ENCODE measurements around the gene HAO2.

HAO2 gene

GRCh38 chr1:119361620-119362344 is 6.8 kb upstream of the HAO2 start:
- no peaks in the 10 kb centered on the region for H3K4me1 ChIP-seq (ENCODE audit: control insufficient read depth in 1 of 2, insufficient read depth in 2 of 2, low read length in 2 of 2)
- no peaks in the 10 kb centered on the region for H3K36me3 ChIP-seq (ENCODE audit: control insufficient read depth in 1 of 2, insufficient read depth in 2 of 2, low read length in 2 of 2)
- peaks cover 4 to 5% of the 10 kb centered on the region in 2 donors for H3K27me3 ChIP-seq (ENCODE audit: control insufficient read depth in 1 of 2, insufficient read depth in 2 of 2, low read length in 2 of 2)
- no peak overlapping the region for H3K27ac ChIP-seq (ENCODE audit: low read depth, low read length)
- H3K4me3 ChIP-seq (ENCODE audit: low read depth in 1 of 2, low read length in 2 of 2), result no peak overlapping the region
- no peak overlapping the region for H3K9ac ChIP-seq (ENCODE audit: low read depth in 1 of 2, low read length in 2 of 2)
- H3K9me3 ChIP-seq (ENCODE audit: control insufficient read depth in 1 of 2, low read length in 2 of 2), result no peaks in the 10 kb centered on the region

- Histone ChIP-seq H3K27me3 (ENCODE audit: control insufficient read depth in 1 of 2, insufficient read depth in 2 of 2, low read length in 2 of 2) (peaks cover 4 to 5% of the 10 kb centered on the region in 2 donors), H3K36me3 (ENCODE audit: control insufficient read depth in 1 of 2, insufficient read depth in 2 of 2, low read length in 2 of 2) (no peaks in the 10 kb centered on the region), H3K27ac (ENCODE audit: low read depth, low read length) (no peak overlapping the region), H3K9ac (ENCODE audit: low read depth in 1 of 2, low read length in 2 of 2) (no peak overlapping the region), H3K9me3 (ENCODE audit: control insufficient read depth in 1 of 2, low read length in 2 of 2) (no peaks in the 10 kb centered on the region), H3K4me1 (ENCODE audit: control insufficient read depth in 1 of 2, insufficient read depth in 2 of 2, low read length in 2 of 2) (no peaks in the 10 kb centered on the region), H3K4me3 (ENCODE audit: low read depth in 1 of 2, low read length in 2 of 2) (no peak overlapping the region)
Observed at GRCh38 chr1:119363162-119363561, 5.4 kb upstream of the HAO2 start.

GRCh38 chr1:119364640-119365039 is 3.9 kb upstream of the HAO2 start:
- Histone ChIP-seq H3K9me3 (ENCODE audit: control insufficient read depth in 1 of 2, low read length in 2 of 2) (no peaks in the 10 kb centered on the region), H3K4me1 (ENCODE audit: control insufficient read depth in 1 of 2, insufficient read depth in 2 of 2, low read length in 2 of 2) (no peaks in the 10 kb centered on the region), H3K27me3 (ENCODE audit: control insufficient read depth in 1 of 2, insufficient read depth in 2 of 2, low read length in 2 of 2) (peaks cover 4 to 5% of the 10 kb centered on the region in 2 donors), H3K27ac (ENCODE audit: low read depth, low read length) (no peak overlapping the region), H3K9ac (ENCODE audit: low read depth in 1 of 2, low read length in 2 of 2) (no peak overlapping the region), H3K36me3 (ENCODE audit: control insufficient read depth in 1 of 2, insufficient read depth in 2 of 2, low read length in 2 of 2) (no peaks in the 10 kb centered on the region), H3K4me3 (ENCODE audit: low read depth in 1 of 2, low read length in 2 of 2) (no peak overlapping the region)

GRCh38 chr1:119366424-119366823 is 2.2 kb upstream of the HAO2 start:
- H3K36me3 ChIP-seq (ENCODE audit: control insufficient read depth in 1 of 2, insufficient read depth in 2 of 2, low read length in 2 of 2), result no peaks in the 10 kb centered on the region
- H3K9ac ChIP-seq (ENCODE audit: low read depth in 1 of 2, low read length in 2 of 2), result no peak overlapping the region
- no peaks in the 10 kb centered on the region for H3K9me3 ChIP-seq (ENCODE audit: control insufficient read depth in 1 of 2, low read length in 2 of 2)
- no peak overlapping the region for H3K27ac ChIP-seq (ENCODE audit: low read depth, low read length)
- H3K27me3 ChIP-seq (ENCODE audit: control insufficient read depth in 1 of 2, insufficient read depth in 2 of 2, low read length in 2 of 2), result peaks cover 0 to 5% of the 10 kb centered on the region in 2 donors
- no peak overlapping the region for H3K4me3 ChIP-seq (ENCODE audit: low read depth in 1 of 2, low read length in 2 of 2)
- no peaks in the 10 kb centered on the region for H3K4me1 ChIP-seq (ENCODE audit: control insufficient read depth in 1 of 2, insufficient read depth in 2 of 2, low read length in 2 of 2)

- H3K27me3 ChIP-seq (ENCODE audit: control insufficient read depth in 1 of 2, insufficient read depth in 2 of 2, low read length in 2 of 2), result no peaks in the 10 kb centered on the region
- no peak overlapping the region for H3K9ac ChIP-seq (ENCODE audit: low read depth in 1 of 2, low read length in 2 of 2)
- no peaks in the 10 kb centered on the region for H3K36me3 ChIP-seq (ENCODE audit: control insufficient read depth in 1 of 2, insufficient read depth in 2 of 2, low read length in 2 of 2)
- H3K4me3 ChIP-seq (ENCODE audit: low read depth in 1 of 2, low read length in 2 of 2), result no peak overlapping the region
- H3K4me1 ChIP-seq (ENCODE audit: control insufficient read depth in 1 of 2, insufficient read depth in 2 of 2, low read length in 2 of 2), result peaks cover 0 to 6% of the 10 kb centered on the region in 2 donors
- no peaks in the 10 kb centered on the region for H3K9me3 ChIP-seq (ENCODE audit: control insufficient read depth in 1 of 2, low read length in 2 of 2)
- no peak overlapping the region for H3K27ac ChIP-seq (ENCODE audit: low read depth, low read length)
Observed at GRCh38 chr1:119367432-119368124, 1.0 kb upstream of the HAO2 start.

- no peaks in the 10 kb centered on the region for H3K9me3 ChIP-seq (ENCODE audit: control insufficient read depth in 1 of 2, low read length in 2 of 2)
- H3K9ac ChIP-seq (ENCODE audit: low read depth in 1 of 2, low read length in 2 of 2), result no peak overlapping the region
- H3K27me3 ChIP-seq (ENCODE audit: control insufficient read depth in 1 of 2, insufficient read depth in 2 of 2, low read length in 2 of 2), result no peaks in the 10 kb centered on the region
- H3K4me3 ChIP-seq (ENCODE audit: low read depth in 1 of 2, low read length in 2 of 2), result no peak overlapping the region
- H3K36me3 ChIP-seq (ENCODE audit: control insufficient read depth in 1 of 2, insufficient read depth in 2 of 2, low read length in 2 of 2), result no peaks in the 10 kb centered on the region
- H3K4me1 ChIP-seq (ENCODE audit: control insufficient read depth in 1 of 2, insufficient read depth in 2 of 2, low read length in 2 of 2), result peaks cover 0 to 20% of the 10 kb centered on the region in 2 donors
- H3K27ac ChIP-seq (ENCODE audit: low read depth, low read length), result no peak overlapping the region
Observed at GRCh38 chr1:119370748-119371147, 2.2 kb downstream of the HAO2 start.

GRCh38 chr1:119371815-119372214 is 3.2 kb downstream of the HAO2 start:
- Histone ChIP-seq H3K4me3 (ENCODE audit: low read depth in 1 of 2, low read length in 2 of 2) (no peak overlapping the region), H3K27me3 (ENCODE audit: control insufficient read depth in 1 of 2, insufficient read depth in 2 of 2, low read length in 2 of 2) (no peaks in the 10 kb centered on the region), H3K36me3 (ENCODE audit: control insufficient read depth in 1 of 2, insufficient read depth in 2 of 2, low read length in 2 of 2) (no peaks in the 10 kb centered on the region), H3K27ac (ENCODE audit: low read depth, low read length) (no peak overlapping the region), H3K9me3 (ENCODE audit: control insufficient read depth in 1 of 2, low read length in 2 of 2) (no peaks in the 10 kb centered on the region), H3K4me1 (ENCODE audit: control insufficient read depth in 1 of 2, insufficient read depth in 2 of 2, low read length in 2 of 2) (peaks cover 0 to 20% of the 10 kb centered on the region in 2 donors), H3K9ac (ENCODE audit: low read depth in 1 of 2, low read length in 2 of 2) (no peak overlapping the region)

- Histone ChIP-seq H3K27me3 (ENCODE audit: control insufficient read depth in 1 of 2, insufficient read depth in 2 of 2, low read length in 2 of 2) (no peaks in the 10 kb centered on the region), H3K27ac (ENCODE audit: low read depth, low read length) (no peak overlapping the region), H3K9ac (ENCODE audit: low read depth in 1 of 2, low read length in 2 of 2) (no peak overlapping the region), H3K4me3 (ENCODE audit: low read depth in 1 of 2, low read length in 2 of 2) (no peak overlapping the region), H3K36me3 (ENCODE audit: control insufficient read depth in 1 of 2, insufficient read depth in 2 of 2, low read length in 2 of 2) (no peaks in the 10 kb centered on the region), H3K4me1 (ENCODE audit: control insufficient read depth in 1 of 2, insufficient read depth in 2 of 2, low read length in 2 of 2) (peaks cover 0 to 20% of the 10 kb centered on the region in 2 donors), H3K9me3 (ENCODE audit: control insufficient read depth in 1 of 2, low read length in 2 of 2) (no peaks in the 10 kb centered on the region)
Observed at GRCh38 chr1:119372503-119373086, 4.0 kb downstream of the HAO2 start.

GRCh38 chr1:119373465-119373864 is 4.9 kb downstream of the HAO2 start:
- Histone ChIP-seq H3K4me3 (ENCODE audit: low read depth in 1 of 2, low read length in 2 of 2) (no peak overlapping the region), H3K4me1 (ENCODE audit: control insufficient read depth in 1 of 2, insufficient read depth in 2 of 2, low read length in 2 of 2) (peaks cover 0 to 20% of the 10 kb centered on the region in 2 donors), H3K27ac (ENCODE audit: low read depth, low read length) (no peak overlapping the region), H3K9ac (ENCODE audit: low read depth in 1 of 2, low read length in 2 of 2) (no peak overlapping the region), H3K36me3 (ENCODE audit: control insufficient read depth in 1 of 2, insufficient read depth in 2 of 2, low read length in 2 of 2) (no peaks in the 10 kb centered on the region), H3K9me3 (ENCODE audit: control insufficient read depth in 1 of 2, low read length in 2 of 2) (no peaks in the 10 kb centered on the region), H3K27me3 (ENCODE audit: control insufficient read depth in 1 of 2, insufficient read depth in 2 of 2, low read length in 2 of 2) (no peaks in the 10 kb centered on the region)

- H3K4me3 ChIP-seq (ENCODE audit: low read depth in 1 of 2, low read length in 2 of 2), result no peak overlapping the region
- no peaks in the 10 kb centered on the region for H3K27me3 ChIP-seq (ENCODE audit: control insufficient read depth in 1 of 2, insufficient read depth in 2 of 2, low read length in 2 of 2)
- H3K27ac ChIP-seq (ENCODE audit: low read depth, low read length), result no peak overlapping the region
- H3K36me3 ChIP-seq (ENCODE audit: control insufficient read depth in 1 of 2, insufficient read depth in 2 of 2, low read length in 2 of 2), result no peaks in the 10 kb centered on the region
- no peak overlapping the region for H3K9ac ChIP-seq (ENCODE audit: low read depth in 1 of 2, low read length in 2 of 2)
- H3K4me1 ChIP-seq (ENCODE audit: control insufficient read depth in 1 of 2, insufficient read depth in 2 of 2, low read length in 2 of 2), result peaks cover 0 to 20% of the 10 kb centered on the region in 2 donors
- no peaks in the 10 kb centered on the region for H3K9me3 ChIP-seq (ENCODE audit: control insufficient read depth in 1 of 2, low read length in 2 of 2)
Observed at GRCh38 chr1:119374208-119374874, 5.8 kb downstream of the HAO2 start.
